ENCODE measurements around the gene KRT71. TPM values are rescaled to one million over a fixed set of nuclear protein-coding genes. Genes with fewer than 3 reads are reported as not detected.

Gene KRT71
- not detected in 2 replicates for total RNA-seq

GRCh38 chr12:52552681-52553195, at the start of gene KRT71:
TSS of gene KRT71 (minus strand) at chr12:52553145. CDS start at chr12:52553077, 68 bp downstream.

DNA sequence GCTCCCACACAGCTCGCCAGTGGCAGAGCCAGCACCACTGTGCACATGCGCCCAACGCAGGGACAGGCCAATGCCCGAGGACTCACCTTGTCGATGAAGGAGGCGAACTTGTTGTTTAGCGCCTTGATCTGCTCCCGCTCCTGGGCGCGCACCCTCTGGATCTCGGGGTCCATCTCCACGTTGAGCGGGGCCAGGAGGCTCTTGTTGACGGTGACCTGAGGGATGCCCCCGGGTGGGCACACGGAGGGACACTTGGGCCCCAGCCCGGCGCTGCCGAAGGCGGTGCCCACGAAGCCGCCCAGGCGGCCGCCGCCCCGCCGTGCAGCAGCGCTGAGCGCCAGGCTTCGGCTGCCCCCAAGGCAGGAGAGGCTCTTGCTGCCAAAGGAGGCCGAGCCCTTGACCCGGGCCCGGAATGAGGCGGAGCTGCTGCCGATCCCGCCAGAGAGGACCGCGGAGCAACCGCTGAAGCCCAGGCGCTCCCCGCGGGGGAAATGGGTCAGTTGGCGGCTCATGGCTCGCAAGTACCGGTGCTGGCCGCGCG, 48.1 kb upstream of the KRT71 start, which contains the start of gene KRT72:
TSS of gene KRT72 (minus strand) at position 523 of the 541 bp plus-strand sequence. CDS start at position 512, 11 bp downstream.

DNA sequence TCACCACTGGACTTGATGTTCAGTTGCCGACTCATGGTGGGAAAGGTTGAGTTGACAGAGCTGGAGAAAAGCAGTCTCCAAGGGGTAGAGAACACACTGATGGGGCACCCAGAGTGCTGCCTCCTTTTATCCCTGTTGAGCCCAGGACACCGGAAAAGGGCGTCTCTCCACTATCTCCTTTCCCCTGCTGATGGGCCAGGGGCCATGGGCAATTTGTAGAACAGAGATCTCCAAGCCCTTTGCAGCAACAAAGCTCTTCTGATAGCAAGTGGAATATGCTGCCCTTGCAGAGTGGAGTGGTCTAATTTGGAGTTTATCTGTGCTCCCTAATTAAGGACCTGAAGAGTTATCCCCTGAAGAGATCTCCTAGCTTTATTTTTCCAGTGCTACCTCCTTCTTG, 20.8 kb upstream of the KRT71 start, which contains the start of gene KRT74:
TSS of gene KRT74 (minus strand) at position 101 of the 400 bp plus-strand sequence. CDS start at position 35, 66 bp downstream.

GRCh38 chr12:52519826-52520662, 32.9 kb downstream of the KRT71 start, which contains the start of gene KRT5:
TSS of gene KRT5 (minus strand) at chr12:52520394. CDS start at chr12:52520296, 98 bp downstream.

Other genes starting within 250 kb of the KRT71 start
- not detected in 2 replicates for gene KRT83, start 231.7 kb downstream of the KRT71 start, total RNA-seq
- not detected in 2 replicates for gene KRT85, start 185.7 kb downstream of the KRT71 start, total RNA-seq
- not detected in 2 replicates for gene KRT84, start 167.5 kb downstream of the KRT71 start, total RNA-seq
- not detected in 2 replicates for gene KRT82, start 146.8 kb downstream of the KRT71 start, total RNA-seq
- gene KRT75, start 118.8 kb downstream of the KRT71 start, total RNA-seq = not detected in 2 replicates
- 0.47 and 2.0 TPM in 2 replicates for gene KRT6B, start 101.0 kb downstream of the KRT71 start, total RNA-seq
- gene KRT6C, start 79.3 kb downstream of the KRT71 start, total RNA-seq = under 0.01 TPM in 1 of 2 replicates, not detected in the other
- 2.5 and 18.4 TPM in 2 replicates for gene KRT6A, start 59.9 kb downstream of the KRT71 start, total RNA-seq
- gene KRT5, start 32.8 kb downstream of the KRT71 start, total RNA-seq = 2.7 and 14.9 TPM in 2 replicates
- gene KRT74, start 20.7 kb upstream of the KRT71 start, total RNA-seq = not detected in 2 replicates
- not detected in 2 replicates for gene KRT72, start 48.3 kb upstream of the KRT71 start, total RNA-seq
- gene KRT73, start 65.4 kb upstream of the KRT71 start, total RNA-seq = not detected in 2 replicates
- gene KRT2, start 99.1 kb upstream of the KRT71 start, total RNA-seq = not detected in 2 replicates
- gene KRT1, start 127.3 kb upstream of the KRT71 start, total RNA-seq = not detected in 2 replicates
- gene KRT77, start 150.4 kb upstream of the KRT71 start, total RNA-seq = not detected in 2 replicates
- not detected in 2 replicates for gene KRT76, start 224.2 kb upstream of the KRT71 start, total RNA-seq
- not detected in 2 replicates for gene KRT3, start 243.0 kb upstream of the KRT71 start, total RNA-seq

Measured in bronchial smooth muscle cell (primary cell).